Measurements from ENCODE around the gene SHE. TPM values are rescaled to one million over a fixed set of nuclear protein-coding genes. Genes with fewer than 3 reads are reported as not detected.
"Not testable (repeated sequence)": the region's sequence is repeated elsewhere in the genome, so short reads cannot be mapped to it uniquely, and the experiment has no call there.

The SHE gene
- total RNA-seq, 1 donor from 2014 or later: 52.3 TPM

- no peak for DNase-seq (ENCODE audit: extremely low read depth, low read depth, low spot score)
Observed at GRCh38 chr1:154517661-154518060, 15.4 kb upstream of the SHE start.

- no peak for DNase-seq (ENCODE audit: extremely low read depth, low read depth, low spot score)
Observed at GRCh38 chr1:154514066-154514553, 11.9 kb upstream of the SHE start.

- no peak for DNase-seq (ENCODE audit: extremely low read depth, low read depth, low spot score)
Observed at GRCh38 chr1:154512760-154513159, 10.5 kb upstream of the SHE start.

DNA sequence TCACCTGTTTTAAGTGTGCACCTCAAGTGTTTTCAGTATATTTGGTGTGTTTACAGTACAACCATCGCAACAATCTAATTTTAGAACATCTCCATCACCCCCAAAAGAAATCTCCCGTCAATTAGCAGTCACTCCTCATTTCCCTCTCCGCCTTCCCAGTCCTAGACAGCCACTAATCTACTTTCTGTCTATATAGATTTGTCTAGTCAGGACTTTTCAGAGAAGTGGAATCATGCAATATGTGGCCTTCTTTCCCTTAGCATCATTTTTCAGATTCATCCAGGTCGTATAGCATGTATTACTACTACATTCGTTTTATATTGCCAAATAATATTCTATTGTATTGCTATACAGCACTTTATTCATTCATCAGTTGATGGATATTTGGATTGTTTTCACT, 1.7 kb upstream of the SHE start:
- DNase-seq (ENCODE audit: extremely low read depth, low read depth, low spot score): no peak

DNA sequence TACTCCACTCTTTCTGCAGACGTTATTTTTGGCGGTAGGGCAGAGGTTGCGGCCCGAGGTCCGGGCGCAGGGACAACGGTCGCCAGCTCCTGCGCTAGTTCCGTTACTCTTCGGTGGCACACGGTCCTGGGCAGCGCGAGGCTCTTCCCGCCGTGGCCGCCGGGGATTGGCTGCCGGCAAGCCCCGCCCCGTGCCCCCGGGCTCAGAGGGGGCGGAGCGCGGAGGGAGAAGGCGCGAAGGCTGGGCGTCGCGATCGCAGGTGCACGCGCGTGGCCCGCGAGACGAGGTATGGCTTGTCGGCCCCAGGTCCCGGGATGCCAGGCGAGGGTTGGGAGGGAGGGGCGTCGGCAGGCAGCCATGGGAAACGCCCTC, 518 bp upstream of the SHE start:
- DNase-seq (ENCODE audit: extremely low read depth, low read depth, low spot score): no peak

- no peak for DNase-seq (ENCODE audit: extremely low read depth, low read depth, low spot score)
Observed at GRCh38 chr1:154501423-154502065, 668 bp downstream of the SHE start.

DNA sequence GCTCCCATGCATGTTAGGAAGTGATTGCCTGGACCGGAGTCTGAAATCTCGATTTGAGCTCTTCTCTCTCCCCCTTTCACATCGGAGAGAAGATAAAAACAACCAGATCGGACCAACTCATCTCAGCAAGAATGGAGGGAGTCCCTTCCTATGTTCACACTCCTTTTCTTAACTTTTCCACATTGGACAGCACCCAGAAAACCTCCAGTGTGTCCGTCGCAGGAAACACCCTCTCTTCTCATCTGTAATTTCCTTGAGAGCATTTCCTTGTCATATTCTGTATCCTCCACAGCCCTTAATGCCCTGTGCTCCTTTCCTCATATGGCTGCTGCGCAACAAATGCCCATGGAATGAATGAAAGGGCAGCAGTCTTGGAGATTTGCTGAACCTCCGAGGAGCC, 1.7 kb downstream of the SHE start:
- DNase-seq (ENCODE audit: extremely low read depth, low read depth, low spot score): no peak

DNA sequence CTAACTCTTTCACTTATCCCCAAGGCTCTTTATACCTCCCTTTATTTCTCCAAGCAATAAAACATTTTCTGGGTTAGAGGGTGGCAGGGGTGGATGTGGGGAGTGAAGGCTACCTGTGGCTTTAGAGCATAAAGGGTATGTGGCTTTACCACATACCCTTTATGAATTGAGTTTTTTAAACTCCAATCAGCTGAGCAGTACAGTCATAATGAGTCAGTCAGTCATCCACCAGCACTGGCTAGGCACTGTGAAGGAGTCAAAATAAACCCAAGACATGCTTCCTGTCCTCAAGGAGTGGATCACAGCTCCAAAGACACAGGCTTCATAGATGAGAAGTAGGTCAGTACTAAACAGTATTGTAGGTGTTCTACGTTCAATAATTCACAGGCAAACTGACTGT, 2.8 kb downstream of the SHE start:
- no peak for DNase-seq (ENCODE audit: extremely low read depth, low read depth, low spot score)

DNA sequence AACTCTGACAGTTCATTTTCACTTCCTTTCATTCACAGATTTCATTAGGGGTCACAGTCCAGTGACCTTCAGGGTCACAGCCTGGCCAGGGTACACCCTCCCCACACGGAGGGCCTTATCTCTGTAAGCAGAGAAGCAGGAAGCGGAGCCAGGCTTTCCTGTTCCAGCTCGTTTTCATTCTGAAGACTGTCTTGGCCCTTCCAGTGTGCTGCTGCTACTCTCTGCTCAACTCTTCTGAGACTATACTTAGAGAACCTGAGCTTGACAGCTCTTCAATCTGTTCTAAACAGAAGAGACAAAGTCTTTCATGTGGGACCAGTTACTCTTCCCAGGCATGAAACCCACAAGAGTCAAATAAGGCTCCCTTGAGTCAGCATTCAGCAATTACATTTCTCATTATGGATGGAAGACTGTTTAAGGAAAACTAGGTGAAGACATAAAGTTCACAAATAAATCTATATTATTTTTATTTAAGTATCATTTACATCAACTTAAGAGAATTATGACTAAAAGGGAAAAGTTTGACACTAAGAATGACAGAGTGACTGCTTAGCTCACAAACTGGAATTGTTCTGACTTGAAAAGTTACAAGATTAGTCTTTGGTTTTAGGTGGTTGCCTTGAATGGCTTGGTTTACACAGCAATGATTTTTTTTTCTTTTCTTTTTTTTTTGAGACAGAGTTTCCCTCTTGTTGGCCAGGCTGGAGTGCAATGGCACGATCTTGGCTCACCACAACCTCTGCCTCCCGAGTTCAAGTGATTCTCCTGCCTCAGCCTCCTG, 5.0 kb downstream of the SHE start:
- no peak for DNase-seq (ENCODE audit: extremely low read depth, low read depth, low spot score)

DNA sequence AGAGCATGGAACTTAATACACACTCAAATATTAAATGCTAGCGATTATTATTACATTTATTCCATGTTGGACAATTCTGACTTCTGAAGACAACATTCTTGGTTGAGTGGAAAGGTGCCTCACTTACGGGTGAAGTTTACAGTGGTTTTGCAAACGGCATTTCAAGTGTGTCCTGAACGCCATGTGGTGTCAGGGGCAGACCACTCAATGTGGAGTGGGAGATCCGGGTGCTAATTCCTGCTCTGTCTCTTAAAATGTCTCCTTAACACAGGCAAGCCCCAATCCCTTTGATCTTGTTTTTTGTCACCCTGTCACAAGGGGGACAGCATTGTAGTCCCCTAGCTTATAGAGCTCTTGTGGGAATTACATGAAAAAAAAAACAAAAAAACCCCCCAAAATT, 5.8 kb downstream of the SHE start:
- DNase-seq (ENCODE audit: extremely low read depth, low read depth, low spot score): no peak

- DNase-seq (ENCODE audit: extremely low read depth, low read depth, low spot score): no peak
Observed at GRCh38 chr1:154495496-154496273, 6.5 kb downstream of the SHE start.

- DNase-seq (ENCODE audit: extremely low read depth, low read depth, low spot score): no peak
Observed at GRCh38 chr1:154493276-154493675, 8.9 kb downstream of the SHE start.

DNA sequence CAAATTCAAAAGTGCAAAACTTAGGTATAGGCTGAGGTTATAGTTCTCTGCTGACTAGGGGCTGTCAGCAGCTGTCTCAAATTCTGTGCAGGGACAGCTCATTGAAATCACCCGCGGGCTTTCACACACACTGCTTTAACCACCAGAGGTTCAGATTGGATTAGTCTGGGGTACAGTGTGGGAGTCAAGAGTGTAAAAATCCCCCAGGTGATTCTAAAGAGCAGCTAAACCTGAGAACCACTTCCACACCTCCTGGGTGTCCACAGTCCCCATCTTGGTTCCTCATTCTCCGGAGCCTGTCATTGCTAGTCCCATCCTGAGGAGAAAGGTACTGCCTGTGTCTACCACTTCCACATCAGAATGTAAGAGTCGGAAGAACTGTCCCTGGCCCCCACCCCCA, 10.1 kb downstream of the SHE start:
- no peak for DNase-seq (ENCODE audit: extremely low read depth, low read depth, low spot score)

DNA sequence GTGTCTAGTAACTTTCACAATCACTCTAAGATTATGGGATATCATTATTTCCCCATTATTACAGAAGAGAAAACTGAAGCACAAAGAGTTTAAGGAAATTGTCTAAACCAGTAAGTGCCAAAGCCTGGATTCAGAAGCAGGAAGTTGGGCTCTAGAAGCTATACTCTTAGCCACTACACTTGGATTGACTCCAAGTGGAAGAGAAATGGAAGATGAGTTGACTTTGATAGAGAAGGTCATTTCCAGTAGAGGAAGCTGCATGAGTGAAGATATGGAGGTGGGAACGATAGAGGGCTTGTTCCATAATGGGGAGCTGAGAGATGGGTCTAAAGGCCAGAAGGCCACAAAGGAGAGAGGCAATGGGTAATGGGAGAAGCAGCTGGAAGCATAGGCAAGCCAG, 11.9 kb downstream of the SHE start:
- DNase-seq (ENCODE audit: extremely low read depth, low read depth, low spot score): no peak

DNA sequence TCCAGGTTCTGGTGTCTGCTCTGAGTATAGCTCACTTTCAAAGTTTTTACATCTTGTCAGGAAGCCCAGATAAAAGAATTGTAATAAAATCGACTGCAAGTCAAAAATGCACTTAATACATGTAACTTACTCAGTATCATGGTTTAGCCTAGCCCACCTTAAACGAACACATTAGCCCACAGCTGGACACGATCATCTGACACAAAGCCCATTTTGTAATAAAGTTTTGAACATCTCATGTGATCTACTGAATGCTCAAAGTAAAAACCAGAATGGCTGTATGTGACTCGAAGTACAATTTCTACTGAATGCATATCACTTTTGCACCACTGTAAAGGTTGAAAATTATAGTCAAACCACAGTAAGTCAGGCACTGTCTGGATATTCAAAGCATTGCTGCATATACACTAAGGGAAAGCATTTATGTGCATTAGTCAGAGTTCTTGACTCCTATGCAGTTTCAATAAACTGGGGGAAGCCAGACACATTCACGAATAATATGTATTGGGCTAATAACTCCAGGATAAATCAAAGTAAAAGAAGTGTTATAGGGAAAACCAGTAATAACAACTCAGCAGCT, 12.4 kb downstream of the SHE start:
- no peak for DNase-seq (ENCODE audit: extremely low read depth, low read depth, low spot score)

DNA sequence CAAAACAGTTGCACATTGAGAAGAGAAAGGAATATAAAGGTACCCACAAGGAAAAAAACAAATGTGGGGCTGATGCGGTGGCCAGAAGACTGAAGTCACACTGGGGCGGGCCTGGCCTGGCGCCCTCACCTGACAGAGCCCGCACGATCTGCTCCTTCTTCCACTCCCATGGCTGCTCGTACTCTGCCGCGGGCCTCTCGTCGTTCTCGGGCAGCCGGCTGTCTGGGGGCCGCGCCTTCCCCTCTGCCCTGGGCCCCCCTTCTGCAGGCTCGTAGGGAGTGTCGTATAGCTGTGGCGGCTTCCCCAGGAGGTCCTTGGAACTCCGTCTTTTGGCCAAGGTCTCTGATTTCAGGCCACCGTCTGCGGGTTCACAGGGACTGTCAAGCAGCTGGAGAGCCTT, 13.3 kb downstream of the SHE start:
- no peak for DNase-seq (ENCODE audit: extremely low read depth, low read depth, low spot score)

GRCh38 chr1:154486756-154487155, 15.5 kb downstream of the SHE start:
- not testable (repeated sequence) for DNase-seq (ENCODE audit: extremely low read depth, low read depth, low spot score)

DNA sequence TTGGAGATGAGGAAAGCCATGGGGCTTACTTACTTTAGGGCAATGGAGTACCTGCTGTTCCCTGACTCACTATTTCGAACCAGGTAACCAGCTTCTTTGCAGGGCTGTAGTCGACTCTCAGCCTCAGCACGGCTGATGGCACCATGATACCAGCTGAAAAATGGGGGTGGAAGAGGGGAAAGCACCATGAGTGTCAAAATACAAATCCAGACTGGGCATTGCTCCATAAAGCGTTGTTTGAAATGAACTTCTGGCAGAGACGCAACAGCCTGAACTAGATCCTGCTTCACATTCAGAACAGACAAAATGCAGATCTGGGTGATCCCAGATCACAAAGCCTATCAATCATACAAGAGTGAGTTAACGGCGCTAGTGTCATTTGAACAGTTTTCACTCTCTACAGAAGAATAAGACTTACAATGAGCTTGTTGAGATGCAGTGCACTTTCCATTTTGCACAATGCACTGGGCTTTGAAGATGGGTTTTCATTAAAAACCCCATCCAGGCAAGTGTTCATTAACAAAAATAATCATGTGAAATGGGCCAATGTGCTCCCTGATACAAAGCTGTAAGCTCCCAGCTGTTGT, 16.2 kb downstream of the SHE start:
- no peak for DNase-seq (ENCODE audit: extremely low read depth, low read depth, low spot score)

GRCh38 chr1:154485106-154485505, 17.1 kb downstream of the SHE start:
- DNase-seq (ENCODE audit: extremely low read depth, low read depth, low spot score): peak; percentile 96

GRCh38 chr1:154483941-154484803, 18.0 kb downstream of the SHE start:
- DNase-seq (ENCODE audit: extremely low read depth, low read depth, low spot score): no peak
